ENCODE measurements around the gene RNH1. TPM values are rescaled to one million over a fixed set of nuclear protein-coding genes. Genes with fewer than 3 reads are reported as not detected.

RNH1 gene
- total RNA-seq, 1 experiment from 2014 or later, result 60.0 TPM

DNA sequence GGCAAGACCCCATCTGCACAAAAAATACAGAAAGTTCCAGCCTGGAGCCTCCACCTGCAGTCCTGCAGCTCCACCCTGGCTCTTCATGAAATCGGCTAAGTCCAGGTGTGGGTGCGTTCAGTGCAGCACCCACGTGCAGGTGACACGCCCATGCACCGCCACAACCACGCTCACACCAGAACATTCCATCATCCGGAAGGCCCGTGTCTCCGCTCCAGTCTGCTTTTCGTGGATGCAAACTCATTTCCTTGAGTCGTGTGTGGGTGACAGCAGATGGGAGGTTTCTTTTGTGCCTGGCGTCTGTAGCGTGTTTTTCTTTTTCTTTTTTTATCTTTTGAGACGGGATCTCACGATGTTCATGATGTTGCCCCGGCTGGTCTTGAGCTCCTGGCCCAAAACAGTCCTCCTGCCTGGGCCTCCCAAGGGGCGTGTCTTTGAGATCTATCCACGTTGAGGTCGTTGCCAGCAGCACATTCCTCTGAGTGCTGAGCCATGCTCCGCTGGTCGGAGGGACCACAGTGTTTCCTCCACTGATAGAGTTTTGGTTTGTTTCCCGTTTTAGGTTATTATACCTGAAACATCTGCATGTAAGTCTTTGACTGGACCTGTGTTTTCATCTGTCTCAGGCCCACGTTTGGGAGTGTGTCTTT is 49.8 kb downstream of the RNH1 start:
- TF ChIP-seq, protein P1, sequence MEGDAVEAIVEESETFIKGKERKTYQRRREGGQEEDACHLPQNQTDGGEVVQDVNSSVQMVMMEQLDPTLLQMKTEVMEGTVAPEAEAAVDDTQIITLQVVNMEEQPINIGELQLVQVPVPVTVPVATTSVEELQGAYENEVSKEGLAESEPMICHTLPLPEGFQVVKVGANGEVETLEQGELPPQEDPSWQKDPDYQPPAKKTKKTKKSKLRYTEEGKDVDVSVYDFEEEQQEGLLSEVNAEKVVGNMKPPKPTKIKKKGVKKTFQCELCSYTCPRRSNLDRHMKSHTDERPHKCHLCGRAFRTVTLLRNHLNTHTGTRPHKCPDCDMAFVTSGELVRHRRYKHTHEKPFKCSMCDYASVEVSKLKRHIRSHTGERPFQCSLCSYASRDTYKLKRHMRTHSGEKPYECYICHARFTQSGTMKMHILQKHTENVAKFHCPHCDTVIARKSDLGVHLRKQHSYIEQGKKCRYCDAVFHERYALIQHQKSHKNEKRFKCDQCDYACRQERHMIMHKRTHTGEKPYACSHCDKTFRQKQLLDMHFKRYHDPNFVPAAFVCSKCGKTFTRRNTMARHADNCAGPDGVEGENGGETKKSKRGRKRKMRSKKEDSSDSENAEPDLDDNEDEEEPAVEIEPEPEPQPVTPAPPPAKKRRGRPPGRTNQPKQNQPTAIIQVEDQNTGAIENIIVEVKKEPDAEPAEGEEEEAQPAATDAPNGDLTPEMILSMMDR (conservative IDR thresholded peaks at IDR 0.05), result no peak
- peaks cover 2% of the 10 kb centered on the region for H3K79me1 ChIP-seq (ENCODE audit: insufficient read depth, low read depth, low read length, poor library complexity, severe bottlenecking)
- no peak overlapping the region for H2BK20ac ChIP-seq (ENCODE audit: low read depth, low read length, poor library complexity, severe bottlenecking)
- H3K23me2 ChIP-seq (ENCODE audit: insufficient read length, low read depth, low read length, poor library complexity, severe bottlenecking), result no peaks in the 10 kb centered on the region
- H3T11ph ChIP-seq (ENCODE audit: low read length), result no peak overlapping the region
- no peak overlapping the region for H2BK5ac ChIP-seq (ENCODE audit: insufficient read length, low read length)
- no peak overlapping the region for H3K4me2 ChIP-seq (ENCODE audit: insufficient read depth, insufficient read length, low read length)
- no peak overlapping the region for H3K23ac ChIP-seq (ENCODE audit: insufficient read length, low read depth, low read length)
- no peaks in the 10 kb centered on the region; a peak in 1 of 5 replicates for H3K9me3 Mint-ChIP-seq
- H3K4me1 Mint-ChIP-seq, result peaks cover 34 to 37% of the 10 kb centered on the region in 2 experiments
- no peaks in the 10 kb centered on the region for H3K4me1 ChIP-seq (ENCODE audit: insufficient read depth, low read length)
- peak overlapping the region; percentile 17 to 98 (median 73); a peak in 6 of 7 replicates for H3K27ac Mint-ChIP-seq
- no peak overlapping the region; a peak in 3 of 5 replicates for H3K4me3 Mint-ChIP-seq
- no peak overlapping the region for H4K8ac ChIP-seq (replicated peaks; ENCODE audit: insufficient read length, low read depth, low read length)
- no peak overlapping the region for H3K9ac ChIP-seq (ENCODE audit: extremely low read depth, insufficient read length, low read length)
- peaks cover 12% of the 10 kb centered on the region; the same call in 1 of the 2 replicates for H3K79me2 ChIP-seq (ENCODE audit: insufficient read depth, low read length)
- H2AFZ ChIP-seq (ENCODE audit: low read length), result no peak overlapping the region
- no peak overlapping the region for H2AK5ac ChIP-seq (ENCODE audit: insufficient read length, low read length)
- peaks cover 25 to 62% (median 50%) of the 10 kb centered on the region in 3 experiments; a peak in 6 of 7 replicates for H3K36me3 Mint-ChIP-seq (ENCODE audit: insufficient read depth in 1 of 3, low read depth in 3 of 3)
- no peak overlapping the region for H4K5ac ChIP-seq (ENCODE audit: insufficient read length, low read depth, low read length)
- H3K9me3 ChIP-seq (ENCODE audit: control insufficient read depth, low read depth, low read length), result no peaks in the 10 kb centered on the region
- H4K91ac ChIP-seq (ENCODE audit: insufficient read length, low read depth, low read length), result no peak overlapping the region
- H3K4ac ChIP-seq (ENCODE audit: low read depth, low read length), result no peak overlapping the region
- H3K27ac ChIP-seq (ENCODE audit: insufficient read length, low read depth, low read length), result no peak overlapping the region
- no peaks in the 10 kb centered on the region for H3K27me3 ChIP-seq (ENCODE audit: insufficient read depth, low read length)
- no peak overlapping the region for H2BK15ac ChIP-seq (ENCODE audit: low read depth, low read length)
- H4K20me1 ChIP-seq (ENCODE audit: control insufficient read depth, insufficient read depth, insufficient read length), result no peaks in the 10 kb centered on the region
- DNase-seq, result no peak
- no peak overlapping the region for H2BK12ac ChIP-seq (ENCODE audit: insufficient read length, low read depth, low read length)
- no peaks in the 10 kb centered on the region for H3K27me3 Mint-ChIP-seq (ENCODE audit: low read depth)
- peak overlapping the region; percentile 39; the same call in 1 of the 2 replicates for H3K14ac ChIP-seq (ENCODE audit: insufficient read depth, low read length)
- H2BK120ac ChIP-seq (ENCODE audit: low read depth, low read length, poor library complexity, severe bottlenecking), result no peak overlapping the region
- WGBS (ENCODE audit: extremely low coverage, insufficient read length, low lambda C conversion rate), result no CpG with 5 or more reads among the region's 23 CpGs
- no peak overlapping the region for H3K18ac ChIP-seq (ENCODE audit: insufficient read length, low read depth, low read length)
- H3K56ac ChIP-seq (ENCODE audit: insufficient read length, low read depth, low read length), result no peak overlapping the region
